GM12873 (cell line): Measurements from ENCODE around the gene FNDC3B.

Experiments
- TF ChIP-seq, protein P1 (sequence below): IDR thresholded peaks from 2 replicates; pipeline ENCODE4 v1.5.1; 2012; ENCODE audit warnings: low read depth, mild to moderate bottlenecking, moderate library complexity, low read length, control low read depth; ENCODE audit not compliant: insufficient read depth; ENCODE audit errors: missing control alignments

FNDC3B gene

GRCh38 chr3:172375206-172375850 is 335.9 kb downstream of the FNDC3B start:
- TF ChIP-seq, protein P1, sequence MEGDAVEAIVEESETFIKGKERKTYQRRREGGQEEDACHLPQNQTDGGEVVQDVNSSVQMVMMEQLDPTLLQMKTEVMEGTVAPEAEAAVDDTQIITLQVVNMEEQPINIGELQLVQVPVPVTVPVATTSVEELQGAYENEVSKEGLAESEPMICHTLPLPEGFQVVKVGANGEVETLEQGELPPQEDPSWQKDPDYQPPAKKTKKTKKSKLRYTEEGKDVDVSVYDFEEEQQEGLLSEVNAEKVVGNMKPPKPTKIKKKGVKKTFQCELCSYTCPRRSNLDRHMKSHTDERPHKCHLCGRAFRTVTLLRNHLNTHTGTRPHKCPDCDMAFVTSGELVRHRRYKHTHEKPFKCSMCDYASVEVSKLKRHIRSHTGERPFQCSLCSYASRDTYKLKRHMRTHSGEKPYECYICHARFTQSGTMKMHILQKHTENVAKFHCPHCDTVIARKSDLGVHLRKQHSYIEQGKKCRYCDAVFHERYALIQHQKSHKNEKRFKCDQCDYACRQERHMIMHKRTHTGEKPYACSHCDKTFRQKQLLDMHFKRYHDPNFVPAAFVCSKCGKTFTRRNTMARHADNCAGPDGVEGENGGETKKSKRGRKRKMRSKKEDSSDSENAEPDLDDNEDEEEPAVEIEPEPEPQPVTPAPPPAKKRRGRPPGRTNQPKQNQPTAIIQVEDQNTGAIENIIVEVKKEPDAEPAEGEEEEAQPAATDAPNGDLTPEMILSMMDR: no peak

DNA sequence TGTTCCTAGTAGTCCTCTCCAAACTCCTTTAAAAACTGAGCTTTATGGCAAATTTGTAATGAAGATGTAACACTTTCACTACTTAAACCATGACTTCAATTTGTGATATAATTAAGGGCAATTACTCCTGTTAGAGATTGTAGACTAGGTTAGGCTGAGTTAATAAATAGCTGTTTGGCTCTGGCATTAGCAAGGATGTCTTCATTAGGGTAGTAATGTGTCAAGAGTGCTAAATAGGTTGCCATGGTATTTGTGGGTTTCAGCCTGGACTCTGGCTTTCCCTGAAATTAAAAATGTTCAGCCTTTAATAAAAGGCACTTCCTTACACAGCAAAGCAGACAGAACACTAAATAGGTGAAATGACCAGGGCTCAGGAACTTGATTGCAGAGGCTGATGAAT is 337.0 kb downstream of the FNDC3B start:
- TF ChIP-seq, protein P1: no peak

- TF ChIP-seq, protein P1: no peak
Measured at GRCh38 chr3:172376881-172377280, 337.5 kb downstream of the FNDC3B start.

DNA sequence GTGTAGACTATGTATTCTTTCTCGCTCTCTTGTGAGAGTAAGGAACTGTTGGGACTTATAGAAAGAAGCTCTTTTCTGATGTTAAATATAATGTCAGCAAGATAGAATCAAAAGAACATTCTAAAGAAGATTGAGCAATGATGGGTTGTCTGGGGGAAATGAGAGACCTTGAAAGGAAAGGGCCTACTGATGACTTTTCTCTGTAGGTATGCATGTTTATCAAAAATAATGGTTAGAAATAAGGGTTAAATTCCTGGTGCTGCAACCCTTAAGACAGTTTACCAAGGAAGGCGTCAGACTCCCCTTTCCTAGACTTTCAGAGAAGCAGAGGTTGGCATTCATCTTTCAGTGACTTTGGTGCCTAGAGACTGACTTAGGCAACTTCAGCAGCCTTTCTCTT is 339.1 kb downstream of the FNDC3B start:
- TF ChIP-seq, protein P1: no peak

GRCh38 chr3:172379372-172379771 is 340.0 kb downstream of the FNDC3B start:
- TF ChIP-seq, protein P1: no peak

DNA sequence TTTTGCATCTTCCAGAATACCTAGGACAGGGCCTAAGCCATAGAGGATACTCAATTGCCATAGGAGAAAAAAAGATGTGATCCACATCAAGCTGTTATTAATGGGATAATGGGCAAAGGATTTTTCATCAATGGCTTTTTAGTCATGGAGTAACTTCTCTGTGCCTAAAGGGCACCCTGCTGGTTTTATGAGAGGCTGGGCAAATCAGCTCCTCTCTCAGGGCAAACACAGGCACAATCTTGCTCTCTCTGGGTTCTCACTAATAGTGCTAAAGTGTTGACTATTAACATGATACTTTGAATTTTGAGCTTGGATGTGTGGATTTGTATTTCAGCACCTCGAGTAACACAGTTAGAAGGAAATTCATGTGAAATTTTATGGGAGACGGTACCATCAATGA is 341.3 kb downstream of the FNDC3B start:
- TF ChIP-seq, protein P1: no peak

GRCh38 chr3:172383306-172383796 is 344.0 kb downstream of the FNDC3B start:
- TF ChIP-seq, protein P1: no peak

- TF ChIP-seq, protein P1: no peak
Measured at GRCh38 chr3:172384836-172385235, 345.5 kb downstream of the FNDC3B start.
